ENCODE results near the gene POLD2. TPM values are rescaled to one million over a fixed set of nuclear protein-coding genes. Genes with fewer than 3 reads are reported as not detected.

POLD2 gene
- total and polyA plus RNA-seq, 2 experiments from 2014 or later: 100 to 164 TPM

- Histone ChIP-seq H3K36me3 (ENCODE audit: low read depth) (no peaks in the 10 kb centered on the region), H3K27me3 (replicated peaks; ENCODE audit: insufficient read depth) (no peaks in the 10 kb centered on the region)
- TF ChIP-seq EZH2 (IDR thresholded peaks at IDR 0.05; ENCODE audit: insufficient read depth, poor library complexity, severe bottlenecking): no peak
- TF ChIP-seq EZH2phosphoT487 (IDR thresholded peaks at IDR 0.05; ENCODE audit: insufficient read depth, low read depth): no peak
These were observed 38.0 kb upstream of the POLD2 start for GRCh38 chr7:44161371-44161770.

DNA sequence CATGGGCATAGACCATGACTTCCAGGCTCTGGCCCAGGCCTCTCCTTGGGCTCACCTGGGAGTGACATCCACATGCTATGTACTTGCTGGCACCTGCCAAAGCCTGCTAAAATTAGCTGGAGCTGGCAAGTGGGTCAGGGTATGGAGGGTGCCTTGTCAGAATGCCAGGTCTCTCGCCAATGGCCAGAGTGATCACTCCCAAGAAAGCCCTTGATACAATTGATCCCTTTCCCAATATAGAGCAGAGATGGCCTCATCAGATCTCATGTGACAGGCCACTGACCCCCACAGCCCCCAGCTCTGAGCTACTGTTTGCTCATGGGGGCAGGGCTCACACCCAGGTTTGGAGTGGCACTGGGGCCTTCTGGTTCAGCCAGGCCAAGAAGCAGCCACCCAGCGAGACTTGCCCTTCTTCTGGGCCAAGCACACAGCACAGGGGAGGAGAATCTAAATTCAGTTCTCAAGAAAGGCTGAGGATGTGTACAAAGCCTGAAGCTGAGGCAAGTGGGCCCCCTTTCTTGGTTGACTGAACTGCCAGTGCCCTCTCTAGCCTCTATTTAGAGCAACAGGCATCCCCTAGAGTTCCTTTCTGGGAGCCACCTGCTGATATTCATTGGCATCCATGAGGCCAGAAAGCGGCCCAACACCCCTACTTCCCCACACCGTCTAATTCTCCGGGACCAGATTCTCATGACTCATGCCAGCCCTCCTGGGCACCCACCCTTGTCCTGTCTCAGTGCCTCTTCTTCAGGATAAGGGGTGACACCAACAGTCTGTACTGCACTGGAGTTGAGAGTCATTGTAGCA, 36.7 kb upstream of the POLD2 start:
- no peaks in the 10 kb centered on the region for H3K9me2 ChIP-seq (ENCODE audit: insufficient read depth)
- WGBS, 2 experiments (ENCODE audit: low coverage in 1 of 2, low lambda C conversion rate in 2 of 2, missing lambda C conversion rate in 2 of 2): 79 to 82% methylated on average over 5 of the region's 5 CpGs
- in situ Hi-C loops (cut with MboI): no loop called here
- no peak overlapping the region for H3K4me2 ChIP-seq (ENCODE audit: unreplicated experiment)
- no peaks in the 10 kb centered on the region for H3K36me3 ChIP-seq (ENCODE audit: low read depth)
- no peak overlapping the region for H3K27ac ChIP-seq
- no peaks in the 10 kb centered on the region for H3K27me3 ChIP-seq (replicated peaks; ENCODE audit: insufficient read depth)
- no peaks in the 10 kb centered on the region for H3K79me2 ChIP-seq (ENCODE audit: insufficient read depth)
- peaks cover 26% of the 10 kb centered on the region for H3F3A ChIP-seq (ENCODE audit: insufficient read depth)
- DNase-seq: no peak
- H3K9ac ChIP-seq: no peak overlapping the region
- no peaks in the 10 kb centered on the region for H3K9me3 ChIP-seq (ENCODE audit: low read depth)
- H3K4me1 ChIP-seq (ENCODE audit: insufficient read depth): peaks cover 21% of the 10 kb centered on the region
- TF ChIP-seq EZH2 (IDR thresholded peaks at IDR 0.05; ENCODE audit: insufficient read depth, poor library complexity, severe bottlenecking): no peak
- no peak for TF ChIP-seq EZH2phosphoT487 (IDR thresholded peaks at IDR 0.05; ENCODE audit: insufficient read depth, low read depth)
- no peak overlapping the region for H3K4me3 ChIP-seq
- H4K20me1 ChIP-seq (ENCODE audit: insufficient read depth): no peaks in the 10 kb centered on the region
- no peak overlapping the region for H2AFZ ChIP-seq

More at GRCh38 chr7:44161371-44161770, 38.0 kb upstream of the POLD2 start:
- Histone ChIP-seq H3K9me2 (ENCODE audit: insufficient read depth) (no peaks in the 10 kb centered on the region), H3K27ac (no peak overlapping the region), H3K79me2 (ENCODE audit: insufficient read depth) (no peaks in the 10 kb centered on the region), H3K4me2 (ENCODE audit: unreplicated experiment) (no peak overlapping the region), H3K9ac (no peak overlapping the region), H4K20me1 (ENCODE audit: insufficient read depth) (no peaks in the 10 kb centered on the region), H3K4me1 (ENCODE audit: insufficient read depth) (peaks cover 21% of the 10 kb centered on the region), H2AFZ (no peak overlapping the region), H3K9me3 (ENCODE audit: low read depth) (no peaks in the 10 kb centered on the region), H3F3A (ENCODE audit: insufficient read depth) (peaks cover 26% of the 10 kb centered on the region), H3K4me3 (no peak overlapping the region)
- 100% methylated on average over 2 of the region's 2 CpGs for WGBS, 2 experiments (ENCODE audit: low coverage in 1 of 2, low lambda C conversion rate in 2 of 2, missing lambda C conversion rate in 2 of 2)
- in situ Hi-C loops (cut with MboI): no loop called here
- DNase-seq: no peak

DNA sequence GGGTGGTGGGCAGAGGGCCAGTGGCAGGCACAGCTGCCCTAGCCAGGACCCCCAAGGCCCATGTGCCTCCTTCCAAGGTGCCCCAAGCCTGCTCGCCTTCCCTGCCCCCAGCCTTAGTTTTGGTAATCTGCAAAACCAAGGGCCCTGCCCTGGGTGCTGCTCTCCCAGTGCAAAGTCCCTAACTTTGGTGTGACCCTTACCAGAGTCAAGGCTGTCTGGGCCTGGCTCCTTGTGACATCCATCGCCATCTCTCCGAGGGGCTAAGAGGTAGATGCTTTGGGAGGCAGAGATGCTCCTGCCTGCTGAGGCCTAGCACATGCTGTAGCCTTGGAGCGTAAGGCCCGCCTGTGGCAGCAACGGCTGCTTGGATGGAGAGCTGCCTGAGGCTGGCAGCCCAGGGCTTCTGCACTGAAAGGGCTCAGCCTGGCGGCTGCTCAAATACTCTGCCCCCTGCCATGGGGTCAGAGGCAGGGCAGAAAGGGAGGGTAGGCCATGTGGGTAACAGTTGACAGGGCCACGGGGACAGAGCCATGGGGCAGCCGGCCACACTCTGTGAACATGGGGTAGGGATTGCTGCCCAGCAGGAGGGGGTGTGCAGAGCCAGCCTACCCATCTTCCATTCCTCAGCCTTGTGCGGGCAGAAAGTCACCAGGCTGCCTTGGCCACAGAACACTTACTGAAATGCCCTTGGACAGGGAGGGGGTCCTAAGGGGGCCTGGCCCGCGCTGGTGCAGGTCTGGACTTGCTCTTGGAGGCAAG, 35.7 kb upstream of the POLD2 start:
- Histone ChIP-seq H3F3A (ENCODE audit: insufficient read depth) (peaks cover 17% of the 10 kb centered on the region), H3K9me2 (ENCODE audit: insufficient read depth) (no peaks in the 10 kb centered on the region), H3K4me1 (ENCODE audit: insufficient read depth) (peaks cover 18% of the 10 kb centered on the region), H3K9me3 (ENCODE audit: low read depth) (no peaks in the 10 kb centered on the region), H3K27me3 (replicated peaks; ENCODE audit: insufficient read depth) (no peaks in the 10 kb centered on the region), H3K4me3 (no peak overlapping the region), H3K36me3 (ENCODE audit: low read depth) (no peaks in the 10 kb centered on the region), H2AFZ (no peak overlapping the region), H3K79me2 (ENCODE audit: insufficient read depth) (no peaks in the 10 kb centered on the region), H4K20me1 (ENCODE audit: insufficient read depth) (no peaks in the 10 kb centered on the region), H3K9ac (no peak overlapping the region), H3K4me2 (ENCODE audit: unreplicated experiment) (no peak overlapping the region), H3K27ac (no peak overlapping the region)
- no peak for TF ChIP-seq EZH2 (IDR thresholded peaks at IDR 0.05; ENCODE audit: insufficient read depth, poor library complexity, severe bottlenecking)
- in situ Hi-C loops (cut with MboI): no loop called here
- WGBS, 2 experiments (ENCODE audit: low coverage in 1 of 2, low lambda C conversion rate in 2 of 2, missing lambda C conversion rate in 2 of 2): 88 to 89% methylated on average over 12 of the region's 12 CpGs
- DNase-seq: no peak

GRCh38 chr7:44158096-44158872, 34.9 kb upstream of the POLD2 start:
- no peaks in the 10 kb centered on the region for H3K36me3 ChIP-seq (ENCODE audit: low read depth)
- H2AFZ ChIP-seq: no peak overlapping the region
- in situ Hi-C loops (cut with MboI): no loop called here
- H3K9me3 ChIP-seq (ENCODE audit: low read depth): no peaks in the 10 kb centered on the region
- H3K4me1 ChIP-seq (ENCODE audit: insufficient read depth): peaks cover 12% of the 10 kb centered on the region
- 68 to 69% methylated on average over 10 of the region's 10 CpGs for WGBS, 2 experiments (ENCODE audit: low coverage in 1 of 2, low lambda C conversion rate in 2 of 2, missing lambda C conversion rate in 2 of 2)
- no peak overlapping the region for H3K27ac ChIP-seq
- H3F3A ChIP-seq (ENCODE audit: insufficient read depth): peaks cover 11% of the 10 kb centered on the region
- H4K20me1 ChIP-seq (ENCODE audit: insufficient read depth): no peaks in the 10 kb centered on the region
- TF ChIP-seq EZH2phosphoT487 (IDR thresholded peaks at IDR 0.05; ENCODE audit: insufficient read depth, low read depth) (no peak), EZH2 (IDR thresholded peaks at IDR 0.05; ENCODE audit: insufficient read depth, poor library complexity, severe bottlenecking) (no peak)
- H3K9me2 ChIP-seq (ENCODE audit: insufficient read depth): no peaks in the 10 kb centered on the region
- no peaks in the 10 kb centered on the region for H3K27me3 ChIP-seq (replicated peaks; ENCODE audit: insufficient read depth)
- no peak for DNase-seq
- H3K4me2 ChIP-seq (ENCODE audit: unreplicated experiment): no peak overlapping the region
- no peaks in the 10 kb centered on the region for H3K79me2 ChIP-seq (ENCODE audit: insufficient read depth)
- no peak overlapping the region for H3K4me3 ChIP-seq
- H3K9ac ChIP-seq: no peak overlapping the region

Data from GM23248 (cell line).